ENCODE measurements around the gene CDH4. TPM values are rescaled to one million over a fixed set of nuclear protein-coding genes. Genes with fewer than 3 reads are reported as not detected.

The CDH4 gene
- polyA plus RNA-seq, 2 donors = 0.02 to 0.05 TPM

- H3K4me1 ChIP-seq (ENCODE audit: control insufficient read depth in 2 of 2, insufficient read depth in 2 of 2, low read length in 1 of 2) = no peaks in the 10 kb centered on the region
- no peaks in the 10 kb centered on the region for H3K36me3 ChIP-seq (ENCODE audit: control insufficient read depth in 2 of 2, insufficient read depth in 2 of 2, low read length in 1 of 2)
- WGBS, 2 donors = 67 to 76% methylated on average over 20 of the region's 20 CpGs
- H3K9me3 ChIP-seq (ENCODE audit: control insufficient read depth in 2 of 2, insufficient read depth in 1 of 2, low read depth in 1 of 2, low read length in 1 of 2) = no peaks in the 10 kb centered on the region
- H3K4me3 ChIP-seq (ENCODE audit: low read depth in 1 of 2, low read length in 2 of 2) = no peak overlapping the region
- H3K27me3 ChIP-seq (ENCODE audit: control insufficient read depth in 1 of 2, insufficient read depth in 2 of 2, low read length in 2 of 2) = no peaks in the 10 kb centered on the region
- H3K27ac ChIP-seq (ENCODE audit: low read depth in 2 of 2, low read length in 1 of 2) = no peak overlapping the region
These were observed 701.3 kb downstream of the CDH4 start for GRCh38 chr20:61953037-61954021.

- H3K9me3 ChIP-seq (ENCODE audit: control insufficient read depth in 2 of 2, insufficient read depth in 1 of 2, low read depth in 1 of 2, low read length in 1 of 2) = no peaks in the 10 kb centered on the region
- no peaks in the 10 kb centered on the region for H3K4me1 ChIP-seq (ENCODE audit: control insufficient read depth in 2 of 2, insufficient read depth in 2 of 2, low read length in 1 of 2)
- H3K36me3 ChIP-seq (ENCODE audit: control insufficient read depth in 2 of 2, insufficient read depth in 2 of 2, low read length in 1 of 2) = no peaks in the 10 kb centered on the region
- WGBS, 2 donors = 51 to 68% methylated on average over 16 of the region's 16 CpGs
- no peak overlapping the region for H3K4me3 ChIP-seq (ENCODE audit: low read depth in 1 of 2, low read length in 2 of 2)
- H3K27ac ChIP-seq (ENCODE audit: low read depth in 2 of 2, low read length in 1 of 2) = no peak overlapping the region
- H3K27me3 ChIP-seq (ENCODE audit: control insufficient read depth in 1 of 2, insufficient read depth in 2 of 2, low read length in 2 of 2) = no peaks in the 10 kb centered on the region
These were observed 702.4 kb downstream of the CDH4 start for GRCh38 chr20:61954276-61955021.

- 40 to 47% methylated on average over 6 of the region's 6 CpGs for WGBS, 2 donors
- no peaks in the 10 kb centered on the region for H3K9me3 ChIP-seq (ENCODE audit: control insufficient read depth in 2 of 2, insufficient read depth in 1 of 2, low read depth in 1 of 2, low read length in 1 of 2)
- H3K4me1 ChIP-seq (ENCODE audit: control insufficient read depth in 2 of 2, insufficient read depth in 2 of 2, low read length in 1 of 2) = no peaks in the 10 kb centered on the region
- H3K27me3 ChIP-seq (ENCODE audit: control insufficient read depth in 1 of 2, insufficient read depth in 2 of 2, low read length in 2 of 2) = no peaks in the 10 kb centered on the region
- no peak overlapping the region for H3K4me3 ChIP-seq (ENCODE audit: low read depth in 1 of 2, low read length in 2 of 2)
- H3K27ac ChIP-seq (ENCODE audit: low read depth in 2 of 2, low read length in 1 of 2) = no peak overlapping the region
- no peaks in the 10 kb centered on the region for H3K36me3 ChIP-seq (ENCODE audit: control insufficient read depth in 2 of 2, insufficient read depth in 2 of 2, low read length in 1 of 2)
These were observed 703.8 kb downstream of the CDH4 start for GRCh38 chr20:61955668-61956395.

- 35 to 39% methylated on average over 12 of the region's 12 CpGs for WGBS, 2 donors
- Histone ChIP-seq H3K4me3 (ENCODE audit: low read depth in 1 of 2, low read length in 2 of 2) (no peak overlapping the region), H3K27ac (ENCODE audit: low read depth in 2 of 2, low read length in 1 of 2) (no peak overlapping the region), H3K4me1 (ENCODE audit: control insufficient read depth in 2 of 2, insufficient read depth in 2 of 2, low read length in 1 of 2) (no peaks in the 10 kb centered on the region), H3K36me3 (ENCODE audit: control insufficient read depth in 2 of 2, insufficient read depth in 2 of 2, low read length in 1 of 2) (no peaks in the 10 kb centered on the region), H3K27me3 (ENCODE audit: control insufficient read depth in 1 of 2, insufficient read depth in 2 of 2, low read length in 2 of 2) (no peaks in the 10 kb centered on the region), H3K9me3 (ENCODE audit: control insufficient read depth in 2 of 2, insufficient read depth in 1 of 2, low read depth in 1 of 2, low read length in 1 of 2) (no peaks in the 10 kb centered on the region)
These were observed 704.6 kb downstream of the CDH4 start for GRCh38 chr20:61956396-61957342.

- H3K36me3 ChIP-seq (ENCODE audit: control insufficient read depth in 2 of 2, insufficient read depth in 2 of 2, low read length in 1 of 2) = no peaks in the 10 kb centered on the region
- H3K4me1 ChIP-seq (ENCODE audit: control insufficient read depth in 2 of 2, insufficient read depth in 2 of 2, low read length in 1 of 2) = no peaks in the 10 kb centered on the region
- no peaks in the 10 kb centered on the region for H3K27me3 ChIP-seq (ENCODE audit: control insufficient read depth in 1 of 2, insufficient read depth in 2 of 2, low read length in 2 of 2)
- H3K4me3 ChIP-seq (ENCODE audit: low read depth in 1 of 2, low read length in 2 of 2) = no peak overlapping the region
- WGBS, 2 donors = 80 to 83% methylated on average over 12 of the region's 12 CpGs
- H3K9me3 ChIP-seq (ENCODE audit: control insufficient read depth in 2 of 2, insufficient read depth in 1 of 2, low read depth in 1 of 2, low read length in 1 of 2) = no peaks in the 10 kb centered on the region
- H3K27ac ChIP-seq (ENCODE audit: low read depth in 2 of 2, low read length in 1 of 2) = no peak overlapping the region
These were observed 706.1 kb downstream of the CDH4 start for GRCh38 chr20:61957961-61958715.

- Histone ChIP-seq H3K27ac (ENCODE audit: low read depth in 2 of 2, low read length in 1 of 2) (no peak overlapping the region), H3K9me3 (ENCODE audit: control insufficient read depth in 2 of 2, insufficient read depth in 1 of 2, low read depth in 1 of 2, low read length in 1 of 2) (no peaks in the 10 kb centered on the region), H3K4me3 (ENCODE audit: low read depth in 1 of 2, low read length in 2 of 2) (no peak overlapping the region), H3K36me3 (ENCODE audit: control insufficient read depth in 2 of 2, insufficient read depth in 2 of 2, low read length in 1 of 2) (no peaks in the 10 kb centered on the region), H3K4me1 (ENCODE audit: control insufficient read depth in 2 of 2, insufficient read depth in 2 of 2, low read length in 1 of 2) (no peaks in the 10 kb centered on the region), H3K27me3 (ENCODE audit: control insufficient read depth in 1 of 2, insufficient read depth in 2 of 2, low read length in 2 of 2) (no peaks in the 10 kb centered on the region)
- WGBS, 2 donors = 66 to 71% methylated on average over 22 of the region's 22 CpGs
These were observed 707.0 kb downstream of the CDH4 start for GRCh38 chr20:61958773-61959700.

GRCh38 chr20:61960836-61961235 is 708.8 kb downstream of the CDH4 start:
- 90 to 94% methylated on average over 12 of the region's 12 CpGs for WGBS, 2 donors
- Histone ChIP-seq H3K36me3 (ENCODE audit: control insufficient read depth in 2 of 2, insufficient read depth in 2 of 2, low read length in 1 of 2) (no peaks in the 10 kb centered on the region), H3K27ac (ENCODE audit: low read depth in 2 of 2, low read length in 1 of 2) (no peak overlapping the region), H3K4me1 (ENCODE audit: control insufficient read depth in 2 of 2, insufficient read depth in 2 of 2, low read length in 1 of 2) (peaks cover under 1 to 6% of the 10 kb centered on the region in 2 donors), H3K27me3 (ENCODE audit: control insufficient read depth in 1 of 2, insufficient read depth in 2 of 2, low read length in 2 of 2) (peaks cover 0 to 4% of the 10 kb centered on the region in 2 donors), H3K4me3 (ENCODE audit: low read depth in 1 of 2, low read length in 2 of 2) (no peak overlapping the region), H3K9me3 (ENCODE audit: control insufficient read depth in 2 of 2, insufficient read depth in 1 of 2, low read depth in 1 of 2, low read length in 1 of 2) (peaks cover 0 to 3% of the 10 kb centered on the region in 2 donors)
